ENCODE results near the gene MLF1. TPM values are rescaled to one million over a fixed set of nuclear protein-coding genes. Genes with fewer than 3 reads are reported as not detected.

The MLF1 gene
- total RNA-seq, 1 experiment from 2014 or later: 43.7 TPM

- TF ChIP-seq CTCF (IDR thresholded peaks at IDR 0.05 in 2 of 3, conservative IDR thresholded peaks at IDR 0.05 in 1 of 3; ENCODE audit: borderline replicate concordance in 1 of 3, insufficient read depth in 1 of 3, low read depth in 2 of 3, low read length in 2 of 3) (no peak), POLR2AphosphoS5 (IDR thresholded peaks at IDR 0.05; ENCODE audit: low read depth, low read length) (peak; percentile 89)
Measured at GRCh38 chr3:158570999-158571702, at the start of gene MLF1 (continued).

GRCh38 chr3:158522221-158523136, 48.5 kb upstream of the MLF1 start:
- no peaks in the 10 kb centered on the region for H3K9me2 ChIP-seq (ENCODE audit: insufficient read depth)
- CTCF ChIA-PET: no interaction called here
- no peak overlapping the region for H3K9ac ChIP-seq (ENCODE audit: low read length)
- H3K79me2 ChIP-seq (ENCODE audit: insufficient read depth, low read length): no peaks in the 10 kb centered on the region
- no peak overlapping the region for H2AFZ ChIP-seq (ENCODE audit: low read depth, low read length, poor library complexity, severe bottlenecking)
- intact Hi-C loops (cut with micrococcal nuclease): no loop called here
- H3K9me3 ChIP-seq (ENCODE audit: control insufficient read depth in 1 of 2, insufficient read depth in 1 of 2, low read depth in 1 of 2, low read length in 2 of 2): no peaks in the 10 kb centered on the region
- DNase-seq (ENCODE audit: low read depth, low spot score) (no peak), ATAC-seq (no peak)
- H3K36me3 ChIP-seq (ENCODE audit: control insufficient read depth in 1 of 2, insufficient read depth in 2 of 2, low read length in 2 of 2): no peaks in the 10 kb centered on the region
- no peaks in the 10 kb centered on the region for H4K20me1 ChIP-seq (ENCODE audit: insufficient read depth)
- no peaks in the 10 kb centered on the region for H3K4me1 ChIP-seq (ENCODE audit: control insufficient read depth in 1 of 2, insufficient read depth in 2 of 2, low read length in 2 of 2)
- H3K27ac ChIP-seq (ENCODE audit: low read depth, low read length): no peak overlapping the region
- POLR2A ChIA-PET: no interaction called here
- BruUV-seq (replicated peaks): no TSS peak
- H3K4me2 ChIP-seq (ENCODE audit: low read length): no peak overlapping the region
- H3K27me3 ChIP-seq (ENCODE audit: insufficient read depth, low read length): no peaks in the 10 kb centered on the region
- TF ChIP-seq RAD21 (IDR thresholded peaks at IDR 0.05; ENCODE audit: low read depth) (no peak), CTCF (IDR thresholded peaks at IDR 0.05 in 2 of 3, conservative IDR thresholded peaks at IDR 0.05 in 1 of 3; ENCODE audit: borderline replicate concordance in 1 of 3, insufficient read depth in 1 of 3, low read depth in 2 of 3, low read length in 2 of 3) (no peak), YY1 (IDR thresholded peaks at IDR 0.05; ENCODE audit: extremely low read depth, insufficient replicate concordance, low read depth, low read length) (no peak), FOSL1 (IDR thresholded peaks at IDR 0.05; ENCODE audit: low read depth) (no peak), ZFX (IDR thresholded peaks at IDR 0.05) (no peak), JUND (IDR thresholded peaks at IDR 0.05) (no peak)
- RAD21 ChIA-PET (ENCODE audit: low non-redundant PET in 1 of 2, low total read pairs in 2 of 2, uncharacterized antibody in 2 of 2, unreplicated experiment in 2 of 2): no interaction called here
- no peak overlapping the region for H3K4me3 ChIP-seq (replicated peaks in 1 of 2; ENCODE audit: low read depth in 1 of 2, low read length in 2 of 2)

Data from HCT116 (cell line).